Raji (cell line): ENCODE measurements around the gene WDR4.

ENCODE experiments used
- POLR2A ChIP-seq: IDR thresholded peaks from 2 replicates; pipeline ENCODE4 v1.6.1; 2011; ENCODE audit warnings: low read depth, low read length, control low read depth; ENCODE audit not compliant: insufficient read depth

WDR4 gene

GRCh38 chr21:42809171-42809570, 70.2 kb downstream of the WDR4 start:
- TF ChIP-seq POLR2A, result no peak

GRCh38 chr21:42807938-42808613, 71.3 kb downstream of the WDR4 start:
- no peak for TF ChIP-seq POLR2A

GRCh38 chr21:42806509-42807140, 72.7 kb downstream of the WDR4 start:
- no peak for TF ChIP-seq POLR2A

- no peak for TF ChIP-seq POLR2A
These were observed 79.4 kb downstream of the WDR4 start for GRCh38 chr21:42799948-42800347.

- no peak for TF ChIP-seq POLR2A
These were observed 79.8 kb downstream of the WDR4 start for GRCh38 chr21:42799516-42799915.
